ENCODE data around the gene PRDM1.

DNA sequence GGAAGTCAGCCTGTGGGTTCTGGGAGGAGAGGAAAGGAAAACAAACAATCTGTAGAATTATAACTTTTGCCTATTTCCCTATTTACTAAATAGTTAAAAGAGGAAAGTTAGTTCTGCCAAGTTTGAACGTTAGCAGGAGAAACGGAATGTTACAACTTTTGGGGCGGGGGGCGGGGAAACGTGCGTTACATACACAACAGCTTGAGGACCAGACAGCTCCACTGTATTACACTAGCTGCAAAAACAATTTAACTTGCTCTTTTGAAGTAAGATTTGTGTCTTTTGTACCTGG lies 498 bp upstream of the PRDM1 start:
- TF ChIP-seq BHLHE40 (IDR thresholded peaks at IDR 0.05; ENCODE audit: borderline replicate concordance) = no peak
- TF ChIP-seq SUZ12 (IDR thresholded peaks at IDR 0.05) = no peak
- TF ChIP-seq ZNF384 (IDR thresholded peaks at IDR 0.05) = no peak
- TF ChIP-seq ELF4 (IDR thresholded peaks at IDR 0.05) = no peak
- no peak for TF ChIP-seq CTBP1 (IDR thresholded peaks at IDR 0.05; ENCODE audit: borderline replicate concordance)
- no peak for TF ChIP-seq L3MBTL2 (conservative IDR thresholded peaks at IDR 0.05)
- no peak for TF ChIP-seq TARDBP (IDR thresholded peaks at IDR 0.05)
- TF ChIP-seq SP1 (IDR thresholded peaks at IDR 0.05) = no peak

All from HEK293T (cell line).